K562 (cell line): ENCODE data around the gene WDR83. TPM values are rescaled to one million over a fixed set of nuclear protein-coding genes. Genes with fewer than 3 reads are reported as not detected.

Source experiments
- CBFA2T3 ChIP-seq: fragments of 450-650 bp; IDR thresholded peaks from 2 replicates; pipeline ENCODE4 v1.6.1; 2017
- HMGN3 ChIP-seq: IDR thresholded peaks from 2 replicates; pipeline ENCODE4 v1.6.1; 2011; ENCODE audit warnings: borderline replicate concordance, low read depth, mild to moderate bottlenecking, mixed read lengths, low read length; ENCODE audit not compliant: insufficient read length; ENCODE audit errors: extremely low read depth
- NCOA1 ChIP-seq: fragments of 450-650 bp; IDR thresholded peaks from 2 replicates; pipeline ENCODE4 v1.6.1; 2016; ENCODE audit warnings: low read depth
- NRF1 ChIP-seq, 2 experiments: fragments of 450-650 bp; IDR thresholded peaks in 1 of 2; conservative IDR thresholded peaks in 1 of 2; 2 replicates each; pipeline ENCODE4 v1.6.1; 2014; ENCODE audit warnings: mild to moderate bottlenecking in 2 of 2
- PHF8 ChIP-seq: fragments of 200-600 bp; sonication (generic); IDR thresholded peaks from 2 replicates; pipeline ENCODE4 v1.6.1; 2012; ENCODE audit warnings: mixed run types, mild to moderate bottlenecking, inconsistent platforms, low read length, moderate library complexity, borderline replicate concordance
- RCOR1 ChIP-seq, 2 experiments: IDR thresholded peaks; 2 replicates each; pipeline ENCODE4 v1.6.1; 2012; ENCODE audit warnings: low read depth in 2 of 2, low read length in 2 of 2, borderline replicate concordance in 1 of 2, improper control_type of control experiment in 1 of 2
- SRF ChIP-seq, 2 experiments: fragments of 250-450, 450-650 bp in 1 of 2; sonication (Bioruptor Pico) in 1 of 2; sonication (generic) in 1 of 2; formaldehyde crosslinking; IDR thresholded peaks; 2 replicates each; pipeline versions ENCODE4 v1.5.0 to v1.5.1; 2020 to 2022; ENCODE audit warnings: mild to moderate bottlenecking in 1 of 2, missing genetic modification reagents in 1 of 2
- TEAD4 ChIP-seq, 2 experiments: sonication (generic) in 1 of 2; formaldehyde crosslinking in 1 of 2; IDR thresholded peaks; 2 replicates each; pipeline versions ENCODE4 v1.6.1 to v1.8.0; 2012 to 2022; ENCODE audit warnings: borderline replicate concordance in 1 of 2, inconsistent platforms in 1 of 2, low read length in 1 of 2, mild to moderate bottlenecking in 1 of 2, missing genetic modification reagents in 1 of 2
- ZFP1 ChIP-seq: fragments of 450-650 bp; formaldehyde crosslinking; IDR thresholded peaks from 2 replicates; pipeline ENCODE4 v1.4.0; 2020; ENCODE audit warnings: mild to moderate bottlenecking, mixed read lengths
- ZFX ChIP-seq: sonication (generic); formaldehyde crosslinking; IDR thresholded peaks from 2 replicates; pipeline ENCODE4 v1.8.0; 2022; ENCODE audit warnings: mild to moderate bottlenecking, missing genetic modification reagents, moderate library complexity
- ZNF143 ChIP-seq: sonication (generic); formaldehyde crosslinking; IDR thresholded peaks from 2 replicates; pipeline ENCODE4 v1.9.0; 2022; ENCODE audit warnings: mild to moderate bottlenecking, missing genetic modification reagents
- ZNF175 ChIP-seq: fragments of 200-800 bp; sonication (Bioruptor generic); IDR thresholded peaks from 2 replicates; pipeline ENCODE4 v1.6.1; 2016; ENCODE audit warnings: low read depth, mild to moderate bottlenecking, missing genetic modification characterization, missing compliant biosample characterization
- ZNF184 ChIP-seq: sonication (generic); formaldehyde crosslinking; IDR thresholded peaks from 2 replicates; pipeline ENCODE4 v1.5.0; 2020; ENCODE audit warnings: missing genetic modification reagents
- polyA plus RNA-seq, 8 experiments: library from polyadenylated mRNA; depleted of rRNA in 4 of 8; stranded (reverse) in 5 of 8; unstranded in 3 of 8; fragments of >200 nt; fragmentation: Nextera tagmentation in 2 of 8; fragmentation: Illumina TruSeq in 1 of 8; extraction: Ambion mirVana in 2 of 8; extraction: Trizol in 1 of 8; gene quantifications; 2 replicates each; pipeline versions ENCODE4 v1.2.1 to v1.2.3, GENCODE V29; 2011 to 2014; ENCODE audit warnings: inconsistent platforms in 1 of 8, missing spikeins in 1 of 8
- total RNA-seq, 7 experiments: library from RNA; depleted of rRNA in 6 of 7; stranded (reverse); fragments of >200 nt in 6 of 7; fragmentation: Illumina TruSeq in 2 of 7; extraction: Trizol in 2 of 7; gene quantifications; 2 replicates each; pipeline versions ENCODE4 v1.2.1 to v1.2.3, GENCODE V29; 2011 to 2021; ENCODE audit warnings: low replicate concordance in 1 of 7
- TF ChIP-seq, protein P1 (sequence below), 2 experiments: fragments of 450-650 bp in 1 of 2; sonication (generic) in 1 of 2; formaldehyde crosslinking in 1 of 2; IDR thresholded peaks; 2 replicates each; pipeline versions ENCODE4 v1.7.1 to v1.9.0; 2016 to 2022; ENCODE audit warnings: inconsistent platforms in 1 of 2, mild to moderate bottlenecking in 1 of 2, missing genetic modification reagents in 1 of 2
- TF ChIP-seq, protein P2 (sequence below): sonication (generic); formaldehyde crosslinking; IDR thresholded peaks from 2 replicates; pipeline ENCODE4 v1.8.1; 2023; ENCODE audit warnings: mild to moderate bottlenecking, missing genetic modification reagents

The WDR83 gene
- total and polyA plus RNA-seq, 9 of the 15 experiments (the other 6 are each of a cell fraction or from before 2014, with no cell fraction given), result 0.52 to 21.3 (median 4.2) TPM

GRCh38 chr19:12666265-12667048 is at the start of gene WDR83, which contains the start of gene MAN2B1 (continued):
- TF ChIP-seq, protein P1, sequence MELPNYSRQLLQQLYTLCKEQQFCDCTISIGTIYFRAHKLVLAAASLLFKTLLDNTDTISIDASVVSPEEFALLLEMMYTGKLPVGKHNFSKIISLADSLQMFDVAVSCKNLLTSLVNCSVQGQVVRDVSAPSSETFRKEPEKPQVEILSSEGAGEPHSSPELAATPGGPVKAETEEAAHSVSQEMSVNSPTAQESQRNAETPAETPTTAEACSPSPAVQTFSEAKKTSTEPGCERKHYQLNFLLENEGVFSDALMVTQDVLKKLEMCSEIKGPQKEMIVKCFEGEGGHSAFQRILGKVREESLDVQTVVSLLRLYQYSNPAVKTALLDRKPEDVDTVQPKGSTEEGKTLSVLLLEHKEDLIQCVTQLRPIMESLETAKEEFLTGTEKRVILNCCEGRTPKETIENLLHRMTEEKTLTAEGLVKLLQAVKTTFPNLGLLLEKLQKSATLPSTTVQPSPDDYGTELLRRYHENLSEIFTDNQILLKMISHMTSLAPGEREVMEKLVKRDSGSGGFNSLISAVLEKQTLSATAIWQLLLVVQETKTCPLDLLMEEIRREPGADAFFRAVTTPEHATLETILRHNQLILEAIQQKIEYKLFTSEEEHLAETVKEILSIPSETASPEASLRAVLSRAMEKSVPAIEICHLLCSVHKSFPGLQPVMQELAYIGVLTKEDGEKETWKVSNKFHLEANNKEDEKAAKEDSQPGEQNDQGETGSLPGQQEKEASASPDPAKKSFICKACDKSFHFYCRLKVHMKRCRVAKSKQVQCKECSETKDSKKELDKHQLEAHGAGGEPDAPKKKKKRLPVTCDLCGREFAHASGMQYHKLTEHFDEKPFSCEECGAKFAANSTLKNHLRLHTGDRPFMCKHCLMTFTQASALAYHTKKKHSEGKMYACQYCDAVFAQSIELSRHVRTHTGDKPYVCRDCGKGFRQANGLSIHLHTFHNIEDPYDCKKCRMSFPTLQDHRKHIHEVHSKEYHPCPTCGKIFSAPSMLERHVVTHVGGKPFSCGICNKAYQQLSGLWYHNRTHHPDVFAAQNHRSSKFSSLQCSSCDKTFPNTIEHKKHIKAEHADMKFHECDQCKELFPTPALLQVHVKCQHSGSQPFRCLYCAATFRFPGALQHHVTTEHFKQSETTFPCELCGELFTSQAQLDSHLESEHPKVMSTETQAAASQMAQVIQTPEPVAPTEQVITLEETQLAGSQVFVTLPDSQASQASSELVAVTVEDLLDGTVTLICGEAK (IDR thresholded peaks at IDR 0.05), result 0 out of 2 replicates have a peak, but pooled peaks have one; percentile 14
- TF ChIP-seq, protein P1 (CRISPR knock-in tag; IDR thresholded peaks at IDR 0.05), result no peak
- TF ChIP-seq ZFX (CRISPR knock-in tag), result peak; percentile 78
- TF ChIP-seq SRF (CRISPR knock-in tag; IDR thresholded peaks at IDR 0.05), result 0 out of 4 replicates have a peak, but pooled peaks of 1 of the 2 experiments have one; percentile 27
- TF ChIP-seq HMGN3, result peak; percentile 65
- TF ChIP-seq ZNF175, result no peak
- TF ChIP-seq, protein P2, sequence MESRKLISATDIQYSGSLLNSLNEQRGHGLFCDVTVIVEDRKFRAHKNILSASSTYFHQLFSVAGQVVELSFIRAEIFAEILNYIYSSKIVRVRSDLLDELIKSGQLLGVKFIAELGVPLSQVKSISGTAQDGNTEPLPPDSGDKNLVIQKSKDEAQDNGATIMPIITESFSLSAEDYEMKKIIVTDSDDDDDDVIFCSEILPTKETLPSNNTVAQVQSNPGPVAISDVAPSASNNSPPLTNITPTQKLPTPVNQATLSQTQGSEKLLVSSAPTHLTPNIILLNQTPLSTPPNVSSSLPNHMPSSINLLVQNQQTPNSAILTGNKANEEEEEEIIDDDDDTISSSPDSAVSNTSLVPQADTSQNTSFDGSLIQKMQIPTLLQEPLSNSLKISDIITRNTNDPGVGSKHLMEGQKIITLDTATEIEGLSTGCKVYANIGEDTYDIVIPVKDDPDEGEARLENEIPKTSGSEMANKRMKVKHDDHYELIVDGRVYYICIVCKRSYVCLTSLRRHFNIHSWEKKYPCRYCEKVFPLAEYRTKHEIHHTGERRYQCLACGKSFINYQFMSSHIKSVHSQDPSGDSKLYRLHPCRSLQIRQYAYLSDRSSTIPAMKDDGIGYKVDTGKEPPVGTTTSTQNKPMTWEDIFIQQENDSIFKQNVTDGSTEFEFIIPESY (CRISPR knock-in tag), result no peak
- peak; percentile 78; the same call in 1 of the 2 replicates for TF ChIP-seq PHF8
- 0 out of 4 replicates have a peak, but pooled peaks of 1 of the 2 experiments have one; percentile 6 for TF ChIP-seq RCOR1 (IDR thresholded peaks at IDR 0.05; ENCODE audit: borderline replicate concordance in 1 of 2, low read depth in 2 of 2, low read length in 2 of 2)
- peak; percentile 26 to 27; a peak in 3 of 4 replicates for TF ChIP-seq NRF1 (conservative IDR thresholded peaks at IDR 0.05 in 1 of 2, IDR thresholded peaks at IDR 0.05 in 1 of 2)
- TF ChIP-seq ZNF143 (CRISPR knock-in tag), result no peak
- TF ChIP-seq NCOA1, result no peak
- no peak for TF ChIP-seq ZNF184 (CRISPR knock-in tag)
- no peak for TF ChIP-seq TEAD4 (IDR thresholded peaks at IDR 0.05; ENCODE audit: low read length)
- no peak for TF ChIP-seq TEAD4 (CRISPR knock-in tag; IDR thresholded peaks at IDR 0.05; ENCODE audit: borderline replicate concordance)
- TF ChIP-seq CBFA2T3, result no peak
- TF ChIP-seq ZFP1 (CRISPR knock-in tag), result no peak
